HFFc6 (cell line): ENCODE data around the gene SLC38A1. TPM values are rescaled to one million over a fixed set of nuclear protein-coding genes. Genes with fewer than 3 reads are reported as not detected.
"Not testable (repeated sequence)": the region's sequence is repeated elsewhere in the genome, so short reads cannot be mapped to it uniquely, and the experiment has no call there.

Experiments
- DNase-seq: peaks from one replicate; pipeline ENCODE4 v3.0.0-alpha.2; 2018
- H3K27ac Mint-ChIP-seq: 2 replicates; pipeline ENCODE4 v1.8.0; 2020; ENCODE audit warnings: mild to moderate bottlenecking, mixed read lengths
- H3K27me3 Mint-ChIP-seq: 2 replicates; pipeline ENCODE4 v1.8.0; 2021; ENCODE audit warnings: mild to moderate bottlenecking, moderate library complexity, mixed read lengths; ENCODE audit not compliant: insufficient read depth
- H3K36me3 Mint-ChIP-seq: 2 replicates; pipeline ENCODE4 v1.8.0; 2021; ENCODE audit warnings: low read depth, mixed read lengths
- H3K4me1 Mint-ChIP-seq: 2 replicates; pipeline ENCODE4 v1.8.0; 2020; ENCODE audit warnings: low read depth, mixed read lengths
- H3K4me3 Mint-ChIP-seq: 2 replicates; pipeline ENCODE4 v1.8.0; 2020; ENCODE audit warnings: mild to moderate bottlenecking, moderate library complexity, mixed read lengths
- H3K9me3 Mint-ChIP-seq: 2 replicates; pipeline ENCODE4 v1.8.0; 2020; ENCODE audit warnings: mild to moderate bottlenecking, mixed read lengths
- total RNA-seq, 6 experiments: library from RNA; stranded (reverse); fragmentation: NEBNext Ultra II Directional; extraction: Animal tissue kit (Norgen Biotek cat#: 25700); gene quantifications; 2 replicates in 1 of 6; 3 replicates in 5 of 6; pipeline ENCODE4 v1.2.3, GENCODE V29; 2021
- TF ChIP-seq, protein P1 (sequence below): fragments of 200-600 bp; sonication (generic); IDR thresholded peaks from 2 replicates; pipeline ENCODE4 v1.5.0; 2021; ENCODE audit warnings: antibody characterized with exemption, mild to moderate bottlenecking

Gene SLC38A1
- total RNA-seq, 6 experiments from 2014 or later, result 78.2 to 98.5 (median 88.6) TPM

DNA sequence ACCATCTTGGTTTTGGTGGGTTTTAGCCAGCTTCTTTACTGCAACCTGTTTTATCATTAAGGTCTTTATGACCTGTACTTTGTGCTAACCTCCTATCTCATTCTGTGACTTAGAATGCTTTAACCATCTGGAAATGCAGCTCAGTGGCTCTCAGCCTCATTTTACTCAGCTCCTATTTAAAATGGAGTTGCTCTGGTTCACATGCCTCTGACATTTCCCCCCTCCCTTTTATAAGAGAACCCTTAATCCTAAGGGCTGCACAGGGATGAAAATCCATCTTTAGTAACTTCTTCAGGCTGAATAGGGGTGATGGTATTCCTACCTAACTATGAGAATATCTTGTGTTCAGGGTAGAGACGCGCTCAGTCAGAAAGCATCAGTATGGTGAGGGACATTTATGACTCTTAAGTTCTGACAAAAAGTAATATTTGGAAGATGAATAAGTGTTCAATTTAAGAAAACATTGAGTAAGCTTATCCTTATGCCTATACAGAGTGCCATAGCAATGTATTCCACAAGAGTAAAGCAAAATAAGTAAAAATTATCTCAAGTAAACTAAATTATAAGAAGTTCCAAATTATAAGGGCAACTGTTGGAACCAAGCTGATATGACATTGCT is 15.2 kb downstream of the SLC38A1 start:
- Mint-ChIP-seq H3K4me3 (no peak overlapping the region), H3K27ac (no peak overlapping the region), H3K9me3 (peaks cover 21% of the 10 kb centered on the region), H3K36me3 (peaks cover 71% of the 10 kb centered on the region), H3K4me1 (peaks cover 24% of the 10 kb centered on the region), H3K27me3 (no peaks in the 10 kb centered on the region; the same call in 1 of the 2 replicates)
- TF ChIP-seq, protein P1, sequence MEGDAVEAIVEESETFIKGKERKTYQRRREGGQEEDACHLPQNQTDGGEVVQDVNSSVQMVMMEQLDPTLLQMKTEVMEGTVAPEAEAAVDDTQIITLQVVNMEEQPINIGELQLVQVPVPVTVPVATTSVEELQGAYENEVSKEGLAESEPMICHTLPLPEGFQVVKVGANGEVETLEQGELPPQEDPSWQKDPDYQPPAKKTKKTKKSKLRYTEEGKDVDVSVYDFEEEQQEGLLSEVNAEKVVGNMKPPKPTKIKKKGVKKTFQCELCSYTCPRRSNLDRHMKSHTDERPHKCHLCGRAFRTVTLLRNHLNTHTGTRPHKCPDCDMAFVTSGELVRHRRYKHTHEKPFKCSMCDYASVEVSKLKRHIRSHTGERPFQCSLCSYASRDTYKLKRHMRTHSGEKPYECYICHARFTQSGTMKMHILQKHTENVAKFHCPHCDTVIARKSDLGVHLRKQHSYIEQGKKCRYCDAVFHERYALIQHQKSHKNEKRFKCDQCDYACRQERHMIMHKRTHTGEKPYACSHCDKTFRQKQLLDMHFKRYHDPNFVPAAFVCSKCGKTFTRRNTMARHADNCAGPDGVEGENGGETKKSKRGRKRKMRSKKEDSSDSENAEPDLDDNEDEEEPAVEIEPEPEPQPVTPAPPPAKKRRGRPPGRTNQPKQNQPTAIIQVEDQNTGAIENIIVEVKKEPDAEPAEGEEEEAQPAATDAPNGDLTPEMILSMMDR, result no peak
- DNase-seq, result no peak

DNA sequence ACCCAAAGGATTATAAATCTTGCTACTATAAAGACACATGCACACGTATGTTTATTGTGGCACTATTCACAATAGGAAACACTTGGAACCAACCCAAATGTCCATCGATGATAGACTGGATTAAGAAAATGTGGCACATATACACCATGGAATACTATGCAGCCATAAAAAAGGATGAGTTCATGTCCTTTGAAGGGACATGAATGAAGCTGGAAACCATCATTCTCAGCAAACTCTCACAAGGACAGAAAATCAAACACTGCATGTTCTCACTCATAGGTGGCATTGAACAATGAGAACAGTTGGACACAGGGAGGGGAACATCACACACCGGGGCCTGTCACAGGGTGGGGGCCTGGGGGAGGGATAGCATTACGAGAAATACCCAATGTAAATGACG is 16.8 kb downstream of the SLC38A1 start:
- peaks cover 84% of the 10 kb centered on the region for H3K36me3 Mint-ChIP-seq
- not testable (repeated sequence) for H3K27me3 Mint-ChIP-seq, H3K27ac Mint-ChIP-seq, DNase-seq, H3K4me3 Mint-ChIP-seq
- peaks cover 28% of the 10 kb centered on the region for H3K9me3 Mint-ChIP-seq
- H3K4me1 Mint-ChIP-seq, result peaks cover 29% of the 10 kb centered on the region

DNA sequence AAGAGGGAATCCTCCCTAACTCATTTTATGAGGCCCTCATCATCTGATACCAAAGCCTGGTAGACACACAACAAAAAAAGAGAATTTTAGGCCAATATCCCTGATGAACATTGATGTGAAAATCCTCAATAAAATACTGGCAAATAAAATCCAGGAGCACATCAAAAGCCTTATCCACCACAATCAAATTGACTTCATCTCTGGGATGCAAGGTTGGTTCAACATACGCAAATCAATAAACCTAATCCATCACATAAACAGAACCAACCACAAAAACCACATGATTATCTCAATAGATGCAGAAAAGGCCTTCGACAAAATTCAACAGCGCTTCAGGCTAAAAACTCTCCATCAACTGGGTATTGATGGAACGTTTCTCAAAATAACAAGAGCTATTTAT is 18.9 kb downstream of the SLC38A1 start:
- H3K27me3 Mint-ChIP-seq, H3K4me3 Mint-ChIP-seq: not testable (repeated sequence)

DNA sequence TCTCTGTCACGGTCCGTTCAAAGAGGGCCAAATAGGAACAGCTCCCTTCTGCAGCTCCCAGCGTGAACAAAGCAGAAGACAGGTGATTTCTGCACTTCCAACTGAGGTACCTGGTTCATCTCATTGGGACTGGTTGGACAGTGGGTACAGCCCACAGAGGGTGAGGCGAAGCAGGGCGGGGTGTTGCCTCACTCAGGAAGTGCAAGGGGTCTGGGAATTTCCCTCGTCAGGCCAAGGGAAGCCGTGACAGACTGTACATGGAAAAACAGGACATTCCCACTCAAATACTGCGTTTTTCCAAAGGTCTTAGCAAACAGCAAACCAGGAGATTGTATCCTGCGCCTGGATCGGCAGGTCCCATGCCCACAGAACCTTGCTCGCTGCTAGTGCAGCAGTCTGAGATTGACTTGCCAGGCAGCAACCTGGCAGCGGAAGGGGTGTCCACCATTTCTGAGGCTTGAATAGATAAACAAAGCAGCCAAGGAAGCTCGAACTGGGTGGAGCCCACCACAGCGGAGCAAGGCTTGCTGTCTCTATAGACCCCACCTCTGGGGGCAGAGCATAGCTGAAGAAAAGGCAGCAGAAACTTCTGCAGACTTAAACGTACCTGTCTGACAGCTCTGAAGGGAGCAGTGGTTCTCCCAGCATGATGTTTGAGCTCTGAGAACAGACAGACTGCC is 22.7 kb downstream of the SLC38A1 start:
- TF ChIP-seq, protein P1, result no peak

More for the DNA sequence above, 18.9 kb downstream of the SLC38A1 start:
- Mint-ChIP-seq H3K36me3 (peaks cover 91% of the 10 kb centered on the region), H3K9me3 (peaks cover 28% of the 10 kb centered on the region), H3K4me1 (peaks cover 26% of the 10 kb centered on the region)
- H3K27ac Mint-ChIP-seq, DNase-seq: not testable (repeated sequence)

DNA sequence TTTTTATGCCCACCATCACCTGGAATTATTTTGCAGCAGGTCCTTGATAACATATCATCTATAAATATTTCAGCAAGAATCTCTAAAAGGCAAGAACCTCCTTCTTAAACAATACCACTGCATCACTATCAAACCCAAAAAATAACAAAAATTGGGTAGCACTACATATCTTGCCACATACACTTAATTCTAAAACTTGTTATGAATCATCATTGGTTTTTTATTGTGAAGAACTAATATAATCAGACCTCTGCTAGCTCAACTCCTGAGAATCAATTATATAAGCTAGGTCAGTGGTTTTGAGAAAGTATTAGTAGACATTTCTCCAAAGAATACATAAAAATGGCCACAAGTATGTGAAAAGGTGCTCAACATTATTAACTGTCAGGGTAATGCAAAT is 23.8 kb downstream of the SLC38A1 start:
- DNase-seq, result no peak
- H3K4me3 Mint-ChIP-seq, result no peak overlapping the region
- H3K9me3 Mint-ChIP-seq, result peaks cover 13% of the 10 kb centered on the region; the same call in 1 of the 2 replicates
- H3K27me3 Mint-ChIP-seq, result no peaks in the 10 kb centered on the region
- peaks cover 80% of the 10 kb centered on the region for H3K36me3 Mint-ChIP-seq
- peaks cover 22% of the 10 kb centered on the region for H3K4me1 Mint-ChIP-seq
- TF ChIP-seq, protein P1, result no peak
- H3K27ac Mint-ChIP-seq, result no peak overlapping the region

More for the DNA sequence above, 22.7 kb downstream of the SLC38A1 start:
- Mint-ChIP-seq H3K27ac (no peak overlapping the region), H3K4me3 (no peak overlapping the region), H3K4me1 (peaks cover 22% of the 10 kb centered on the region), H3K36me3 (peaks cover 81% of the 10 kb centered on the region), H3K9me3 (peaks cover 24% of the 10 kb centered on the region), H3K27me3 (no peaks in the 10 kb centered on the region)
- no peak for DNase-seq

DNA sequence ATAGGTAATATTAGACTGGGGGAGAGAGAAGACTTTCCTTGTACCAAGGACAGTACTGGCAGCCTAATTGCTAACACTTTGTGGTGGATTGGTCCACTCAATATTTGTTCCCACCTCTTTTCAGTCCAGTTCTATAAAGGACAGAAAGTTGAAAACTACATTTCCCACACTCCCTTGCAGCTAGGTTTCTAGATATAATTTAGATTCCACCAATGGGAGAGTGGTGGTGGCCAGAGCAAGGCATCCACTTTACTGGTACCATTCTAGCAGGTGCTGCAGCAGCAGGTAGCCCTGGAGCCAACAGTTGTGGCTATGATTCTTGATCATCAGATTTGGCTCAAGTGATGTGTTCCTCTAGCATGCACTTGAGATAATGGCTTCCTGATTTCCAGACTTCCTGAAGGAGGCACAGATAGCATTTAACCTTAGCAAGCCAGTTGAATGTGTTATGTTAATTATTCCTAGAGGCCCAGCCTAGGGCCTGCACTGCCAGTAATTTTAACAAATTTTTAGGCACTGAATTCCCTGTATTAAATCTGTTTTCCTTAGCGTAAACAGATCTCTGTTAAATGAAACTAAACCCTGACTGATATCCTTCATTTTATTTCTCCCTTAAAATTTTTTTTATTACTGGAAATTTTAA is 24.4 kb downstream of the SLC38A1 start:
- TF ChIP-seq, protein P1, result no peak
- no peak overlapping the region for H3K27ac Mint-ChIP-seq
- H3K4me3 Mint-ChIP-seq, result no peak overlapping the region
- no peaks in the 10 kb centered on the region for H3K27me3 Mint-ChIP-seq
- H3K4me1 Mint-ChIP-seq, result peaks cover 20% of the 10 kb centered on the region
- H3K9me3 Mint-ChIP-seq, result peaks cover 13% of the 10 kb centered on the region; the same call in 1 of the 2 replicates
- no peak for DNase-seq
- H3K36me3 Mint-ChIP-seq, result peaks cover 78% of the 10 kb centered on the region
